Fibroblast of skin of abdomen (primary cell): ENCODE data around the gene RPGR.

Source experiments
- DNase-seq: peaks from one replicate; pipeline ENCODE4 v3.0.0-alpha.2; 2013

RPGR gene

GRCh38 chrX:38247051-38247450 lies 80.3 kb downstream of the RPGR start:
- no peak for DNase-seq

GRCh38 chrX:38240541-38240940 lies 86.8 kb downstream of the RPGR start:
- no peak for DNase-seq

GRCh38 chrX:38236901-38237615 lies 90.3 kb downstream of the RPGR start:
- DNase-seq = peak; percentile 67

- peak; percentile 84 for DNase-seq
Measured at GRCh38 chrX:38233891-38234667, 93.2 kb downstream of the RPGR start.

- peak; percentile 52 for DNase-seq
Measured at GRCh38 chrX:38232079-38232686, 95.1 kb downstream of the RPGR start.

GRCh38 chrX:38225093-38225492 lies 102.2 kb downstream of the RPGR start:
- peak; percentile 59 for DNase-seq

- no peak for DNase-seq
Measured at GRCh38 chrX:38224160-38224559, 103.1 kb downstream of the RPGR start.

GRCh38 chrX:38221391-38221929 lies 105.8 kb downstream of the RPGR start:
- DNase-seq = no peak

- DNase-seq = peak; percentile 51
Measured at GRCh38 chrX:38220415-38221390, 106.6 kb downstream of the RPGR start, which contains the start of gene SRPX. Gene SRPX (minus strand): TSS chrX:38220871. CDS start chrX:38220792, 79 bp downstream.

- DNase-seq = peak; percentile 58
Measured at GRCh38 chrX:38220024-38220414, 107.3 kb downstream of the RPGR start.
